Nasal cavity respiratory epithelium epithelial cell of viscerocranial mucosa (primary cell): ENCODE measurements around the gene JUND. TPM values are rescaled to one million over a fixed set of nuclear protein-coding genes. Genes with fewer than 3 reads are reported as not detected.

ENCODE experiments used
- total RNA-seq: library from RNA; depleted of rRNA; stranded (reverse); fragments of >200 nt; gene quantifications from 2 replicates; pipeline ENCODE4 v1.2.3, GENCODE V29; 2014

Gene JUND
- 129 and 153 TPM in 2 replicates for total RNA-seq

GRCh38 chr19:18281082-18282020, at the start of gene JUND:
Gene JUND (minus strand): TSS chr19:18281622. CDS start chr19:18281484, 138 bp downstream.

GRCh38 chr19:18322759-18323460, 41.5 kb upstream of the JUND start, which contains the start of gene LSM4:
Gene LSM4 (minus strand): TSS chr19:18323076. CDS start chr19:18323020, 56 bp downstream.

GRCh38 chr19:18274219-18274780, 7.1 kb downstream of the JUND start, which contains the start of gene IQCN:
Gene IQCN (minus strand): TSS chr19:18274452. CDS start chr19:18269478, 4,974 bp downstream.

Other genes with a start within 250 kb of the JUND start
- under 0.01 TPM in 1 of 2 replicates, not detected in the other for gene IL12RB1, start 194.7 kb downstream of the JUND start, total RNA-seq
- 1.7 and 5.1 TPM in 2 replicates for gene MAST3, start 183.8 kb downstream of the JUND start, total RNA-seq
- 8.2 and 46.5 TPM in 2 replicates for gene PIK3R2, start 128.5 kb downstream of the JUND start, total RNA-seq
- gene IFI30, start 107.8 kb downstream of the JUND start, total RNA-seq: 28.7 and 36.9 TPM in 2 replicates
- gene MPV17L2, start 88.4 kb downstream of the JUND start, total RNA-seq: 8.8 and 21.9 TPM in 2 replicates
- gene RAB3A, start 77.6 kb downstream of the JUND start, total RNA-seq: under 0.01 and 1.4 TPM in 2 replicates
- under 0.01 and 0.14 TPM in 2 replicates for gene PDE4C, start 55.2 kb downstream of the JUND start, total RNA-seq
- gene IQCN, start 7.2 kb downstream of the JUND start, total RNA-seq: 0.36 TPM in 1 of 2 replicates, not detected in the other
- gene LSM4, start 41.5 kb upstream of the JUND start, total RNA-seq: 114 and 182 TPM in 2 replicates
- 15.3 and 17.4 TPM in 2 replicates for gene PGPEP1, start 59.0 kb upstream of the JUND start, total RNA-seq
- gene GDF15, start 104.5 kb upstream of the JUND start, total RNA-seq: 172 and 183 TPM in 2 replicates
- 0.07 TPM in 1 of 2 replicates, not detected in the other for gene LRRC25, start 116.0 kb upstream of the JUND start, total RNA-seq
- gene SSBP4, start 137.8 kb upstream of the JUND start, total RNA-seq: 13.7 and 17.4 TPM in 2 replicates
- 18.8 and 40.4 TPM in 2 replicates for gene ISYNA1, start 156.5 kb upstream of the JUND start, total RNA-seq
- gene ELL, start 240.4 kb upstream of the JUND start, total RNA-seq: 13.7 and 17.2 TPM in 2 replicates